HL-60 (cell line): Measurements from ENCODE around the gene IL3RA.

Experiments
- DNase-seq, 2 experiments: peaks; one replicate each; pipeline ENCODE4 v3.0.0-alpha.2; 2010 to 2020; ENCODE audit warnings: low read depth in 1 of 2, low spot score in 1 of 2
- H3K27ac ChIP-seq: fragments of 250-450 bp; sonication (Bioruptor Pico); replicated peaks from 2 replicates; pipeline ENCODE4 v1.5.1; 2020; ENCODE audit warnings: mild to moderate bottlenecking, moderate library complexity
- H3K27me3 ChIP-seq: fragments of 250-450 bp; sonication (Bioruptor Pico); 2 replicates; pipeline ENCODE4 v1.5.1; 2021; ENCODE audit warnings: mild to moderate bottlenecking, moderate library complexity; ENCODE audit not compliant: insufficient read depth, poor library complexity, severe bottlenecking
- H3K4me3 ChIP-seq: replicated peaks from 2 replicates; pipeline ENCODE4 v1.5.1; 2011; ENCODE audit warnings: mild to moderate bottlenecking, control low read depth, low read length; ENCODE audit not compliant: insufficient read depth
- GABPA ChIP-seq: IDR thresholded peaks from 2 replicates; pipeline ENCODE4 v1.6.1; 2012; ENCODE audit warnings: low read depth
- POLR2AphosphoS5 ChIP-seq: IDR thresholded peaks from 2 replicates; pipeline ENCODE4 v1.6.1; 2012; ENCODE audit warnings: low read depth
- SPI1 ChIP-seq: IDR thresholded peaks from 2 replicates; pipeline ENCODE4 v1.6.1; 2012; ENCODE audit warnings: low read depth, mild to moderate bottlenecking, borderline replicate concordance
- TF ChIP-seq, protein P1 (sequence below): IDR thresholded peaks from one replicate; pipeline ENCODE4 v1.5.1; 2011; ENCODE audit warnings: low read length, control low read depth, inconsistent platforms; ENCODE audit not compliant: insufficient read depth
- TF ChIP-seq, protein P2 (sequence below): IDR thresholded peaks from 2 replicates; pipeline ENCODE4 v1.6.1; 2012; ENCODE audit warnings: low read depth; ENCODE audit not compliant: insufficient replicate concordance

IL3RA gene

DNA sequence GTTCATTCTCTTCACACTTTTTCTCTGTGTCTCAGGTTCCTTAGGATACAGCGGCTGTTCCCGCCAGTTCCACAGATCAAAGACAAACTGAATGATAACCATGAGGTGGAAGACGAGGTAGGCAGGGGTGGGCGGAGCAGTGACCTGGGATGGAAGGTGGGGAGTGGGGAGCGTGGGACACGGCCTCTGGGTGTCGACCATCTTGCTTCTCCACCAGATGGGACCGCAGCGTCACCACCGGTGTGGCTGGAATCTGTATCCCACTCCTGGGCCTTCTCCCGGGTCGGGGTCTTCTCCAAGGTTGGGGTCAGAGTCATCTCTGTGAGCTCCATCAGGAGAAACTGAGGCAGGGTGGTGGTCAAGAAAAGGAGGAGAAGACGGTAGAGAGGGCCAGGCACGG, 31.2 kb upstream of the IL3RA start:
- no peaks in the 10 kb centered on the region for H3K27me3 ChIP-seq
- TF ChIP-seq SPI1 (no peak), GABPA (no peak), POLR2AphosphoS5 (no peak)
- TF ChIP-seq, protein P1, sequence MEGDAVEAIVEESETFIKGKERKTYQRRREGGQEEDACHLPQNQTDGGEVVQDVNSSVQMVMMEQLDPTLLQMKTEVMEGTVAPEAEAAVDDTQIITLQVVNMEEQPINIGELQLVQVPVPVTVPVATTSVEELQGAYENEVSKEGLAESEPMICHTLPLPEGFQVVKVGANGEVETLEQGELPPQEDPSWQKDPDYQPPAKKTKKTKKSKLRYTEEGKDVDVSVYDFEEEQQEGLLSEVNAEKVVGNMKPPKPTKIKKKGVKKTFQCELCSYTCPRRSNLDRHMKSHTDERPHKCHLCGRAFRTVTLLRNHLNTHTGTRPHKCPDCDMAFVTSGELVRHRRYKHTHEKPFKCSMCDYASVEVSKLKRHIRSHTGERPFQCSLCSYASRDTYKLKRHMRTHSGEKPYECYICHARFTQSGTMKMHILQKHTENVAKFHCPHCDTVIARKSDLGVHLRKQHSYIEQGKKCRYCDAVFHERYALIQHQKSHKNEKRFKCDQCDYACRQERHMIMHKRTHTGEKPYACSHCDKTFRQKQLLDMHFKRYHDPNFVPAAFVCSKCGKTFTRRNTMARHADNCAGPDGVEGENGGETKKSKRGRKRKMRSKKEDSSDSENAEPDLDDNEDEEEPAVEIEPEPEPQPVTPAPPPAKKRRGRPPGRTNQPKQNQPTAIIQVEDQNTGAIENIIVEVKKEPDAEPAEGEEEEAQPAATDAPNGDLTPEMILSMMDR, result no peak
- TF ChIP-seq, protein P2, sequence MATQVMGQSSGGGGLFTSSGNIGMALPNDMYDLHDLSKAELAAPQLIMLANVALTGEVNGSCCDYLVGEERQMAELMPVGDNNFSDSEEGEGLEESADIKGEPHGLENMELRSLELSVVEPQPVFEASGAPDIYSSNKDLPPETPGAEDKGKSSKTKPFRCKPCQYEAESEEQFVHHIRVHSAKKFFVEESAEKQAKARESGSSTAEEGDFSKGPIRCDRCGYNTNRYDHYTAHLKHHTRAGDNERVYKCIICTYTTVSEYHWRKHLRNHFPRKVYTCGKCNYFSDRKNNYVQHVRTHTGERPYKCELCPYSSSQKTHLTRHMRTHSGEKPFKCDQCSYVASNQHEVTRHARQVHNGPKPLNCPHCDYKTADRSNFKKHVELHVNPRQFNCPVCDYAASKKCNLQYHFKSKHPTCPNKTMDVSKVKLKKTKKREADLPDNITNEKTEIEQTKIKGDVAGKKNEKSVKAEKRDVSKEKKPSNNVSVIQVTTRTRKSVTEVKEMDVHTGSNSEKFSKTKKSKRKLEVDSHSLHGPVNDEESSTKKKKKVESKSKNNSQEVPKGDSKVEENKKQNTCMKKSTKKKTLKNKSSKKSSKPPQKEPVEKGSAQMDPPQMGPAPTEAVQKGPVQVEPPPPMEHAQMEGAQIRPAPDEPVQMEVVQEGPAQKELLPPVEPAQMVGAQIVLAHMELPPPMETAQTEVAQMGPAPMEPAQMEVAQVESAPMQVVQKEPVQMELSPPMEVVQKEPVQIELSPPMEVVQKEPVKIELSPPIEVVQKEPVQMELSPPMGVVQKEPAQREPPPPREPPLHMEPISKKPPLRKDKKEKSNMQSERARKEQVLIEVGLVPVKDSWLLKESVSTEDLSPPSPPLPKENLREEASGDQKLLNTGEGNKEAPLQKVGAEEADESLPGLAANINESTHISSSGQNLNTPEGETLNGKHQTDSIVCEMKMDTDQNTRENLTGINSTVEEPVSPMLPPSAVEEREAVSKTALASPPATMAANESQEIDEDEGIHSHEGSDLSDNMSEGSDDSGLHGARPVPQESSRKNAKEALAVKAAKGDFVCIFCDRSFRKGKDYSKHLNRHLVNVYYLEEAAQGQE, result no peak
- no peak overlapping the region for H3K4me3 ChIP-seq
- DNase-seq, result no peak
- no peak overlapping the region for H3K27ac ChIP-seq

DNA sequence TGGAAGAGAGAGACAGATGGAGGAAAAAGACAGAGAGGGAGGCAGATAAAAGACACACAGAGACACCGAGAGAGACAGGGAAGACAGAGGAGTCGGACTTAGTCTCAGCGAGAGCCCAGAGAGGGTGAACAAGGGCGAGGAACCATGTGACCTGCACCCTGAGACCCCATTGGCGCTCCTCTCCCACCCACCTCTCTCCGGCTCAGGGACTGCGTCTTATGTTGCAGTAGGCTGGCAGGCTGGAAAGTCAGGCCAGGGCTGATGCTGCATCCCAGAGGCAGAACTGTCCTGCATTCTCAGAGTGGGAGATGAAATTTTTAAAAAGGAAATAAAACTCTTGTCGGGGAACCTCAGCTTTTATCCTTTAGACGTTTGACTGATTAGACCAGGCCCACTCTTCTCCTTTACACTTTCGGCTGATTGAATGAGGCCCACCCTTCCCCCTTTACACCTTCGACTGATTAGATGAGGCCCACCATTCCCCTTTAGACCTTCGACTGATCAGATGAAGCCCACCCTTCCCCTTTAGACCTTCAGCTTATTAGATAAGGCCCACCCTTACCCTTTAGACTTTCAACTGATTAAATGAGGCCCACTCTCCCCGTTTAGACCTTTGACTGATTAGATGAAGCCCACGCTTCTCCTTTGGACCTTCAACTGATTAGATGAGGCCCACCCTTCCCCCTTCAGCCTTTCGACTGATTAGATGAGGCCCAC, 29.5 kb upstream of the IL3RA start:
- DNase-seq, result no peak
- Histone ChIP-seq H3K4me3 (no peak overlapping the region), H3K27me3 (no peaks in the 10 kb centered on the region), H3K27ac (no peak overlapping the region)
- TF ChIP-seq, protein P2, result no peak
- TF ChIP-seq POLR2AphosphoS5 (no peak), SPI1 (no peak), GABPA (no peak)
- TF ChIP-seq, protein P1, result no peak

DNA sequence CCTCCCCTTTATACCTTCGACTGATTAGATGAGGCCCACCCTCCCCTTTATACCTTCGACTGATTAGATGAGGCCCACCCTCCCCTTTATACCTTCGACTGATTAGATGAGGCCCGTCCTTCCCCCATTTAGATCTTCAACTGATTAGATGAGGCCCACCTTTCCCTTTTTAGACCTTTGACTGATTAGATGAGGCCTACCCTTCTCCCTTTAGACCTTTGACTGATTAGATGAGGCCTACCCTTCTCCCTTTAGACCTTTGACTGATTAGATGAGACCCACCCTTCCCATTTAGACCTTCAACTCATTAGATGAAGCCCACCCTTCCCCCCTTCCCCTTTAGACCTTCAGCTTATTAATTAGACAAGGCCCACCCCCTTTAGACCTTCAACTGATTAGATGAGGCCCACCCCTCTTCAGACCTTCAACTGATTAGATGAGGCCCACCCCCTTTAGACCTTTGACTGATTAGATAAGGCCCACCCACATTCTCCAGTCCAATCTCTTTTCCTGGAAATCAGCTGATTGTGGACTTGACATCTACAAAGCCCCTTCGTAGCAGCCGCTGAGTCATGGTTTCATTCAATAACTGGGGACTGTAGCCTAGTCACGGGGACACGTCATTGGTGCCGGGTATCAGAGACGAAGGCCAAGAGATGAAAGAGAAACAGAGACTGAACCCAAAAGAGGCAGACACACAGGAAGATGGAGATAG, 28.8 kb upstream of the IL3RA start:
- no peak overlapping the region for H3K27ac ChIP-seq
- no peak for DNase-seq
- H3K27me3 ChIP-seq, result no peaks in the 10 kb centered on the region
- H3K4me3 ChIP-seq, result no peak overlapping the region
- no peak for TF ChIP-seq POLR2AphosphoS5
- TF ChIP-seq, protein P1, result no peak
- no peak for TF ChIP-seq SPI1
- TF ChIP-seq, protein P2, result no peak
- TF ChIP-seq GABPA, result no peak
